CD14-positive monocyte (primary cell): ENCODE measurements around the gene MDH1. TPM values are rescaled to one million over a fixed set of nuclear protein-coding genes. Genes with fewer than 3 reads are reported as not detected.

Experiments
- DNase-seq, 3 donors: peaks; one replicate each; pipeline ENCODE4 v3.0.0-alpha.2; 2011 to 2022
- H2AFZ ChIP-seq: 2 replicates; pipeline ENCODE4 v1.6.0; 2012; ENCODE audit warnings: mild to moderate bottlenecking, low read depth, low read length, inconsistent platforms; ENCODE audit not compliant: insufficient read depth, poor library complexity, severe bottlenecking
- H3K27ac ChIP-seq, 2 donors: 1 replicate in 1 of 2; 2 replicates in 1 of 2; pipeline ENCODE4 v1.5.1; 2012 to 2013; ENCODE audit warnings: low read length in 2 of 2, control low read depth in 1 of 2, inconsistent platforms in 1 of 2, low read depth in 1 of 2, mild to moderate bottlenecking in 1 of 2
- H3K27me3 ChIP-seq, 2 donors: one replicate each; pipeline versions ENCODE4 v1.6.0 to v1.6.1; 2011 to 2013; ENCODE audit warnings: low read length in 2 of 2; ENCODE audit not compliant: control insufficient read depth in 2 of 2, insufficient read depth in 2 of 2
- H3K36me3 ChIP-seq, 2 donors: replicated peaks in 1 of 2; 1 replicate in 1 of 2; 2 replicates in 1 of 2; pipeline versions ENCODE4 v1.5.1 to v1.6.1; 2012 to 2013; ENCODE audit warnings: low read length in 2 of 2, control low read depth in 1 of 2, inconsistent platforms in 1 of 2, mild to moderate bottlenecking in 1 of 2; ENCODE audit not compliant: insufficient read depth in 2 of 2, control insufficient read depth in 1 of 2
- H3K4me1 ChIP-seq, 2 donors: 1 replicate in 1 of 2; 2 replicates in 1 of 2; pipeline versions ENCODE4 v1.5.1 to v1.6.1; 2012 to 2013; ENCODE audit warnings: low read length in 2 of 2, control low read depth in 1 of 2, inconsistent platforms in 1 of 2, mild to moderate bottlenecking in 1 of 2, moderate library complexity in 1 of 2; ENCODE audit not compliant: insufficient read depth in 2 of 2, control insufficient read depth in 1 of 2
- H3K4me2 ChIP-seq: replicated peaks from 2 replicates; pipeline ENCODE3; 2012; ENCODE audit warnings: low read length, moderate library complexity, mild to moderate bottlenecking; ENCODE audit not compliant: poor library complexity, severe bottlenecking; ENCODE audit errors: extremely low read depth
- H3K4me3 ChIP-seq, 3 experiments: fragments of 200-600 bp in 1 of 3; sonication (generic) in 1 of 3; replicated peaks in 1 of 3; 1 replicate in 2 of 3; 2 replicates in 1 of 3; pipeline ENCODE4 v1.5.1; 2011 to 2013; ENCODE audit warnings: low read length in 3 of 3, mild to moderate bottlenecking in 3 of 3, control low read depth in 2 of 3, low read depth in 2 of 3, inconsistent platforms in 1 of 3, moderate library complexity in 1 of 3
- H3K79me2 ChIP-seq: 2 replicates; pipeline ENCODE4 v1.6.0; 2012; ENCODE audit warnings: mild to moderate bottlenecking, control low read depth, inconsistent platforms, low read length, moderate library complexity; ENCODE audit not compliant: insufficient read depth
- H3K9ac ChIP-seq: 2 replicates; pipeline ENCODE4 v1.6.0; 2017; ENCODE audit warnings: low read length, mild to moderate bottlenecking; ENCODE audit not compliant: insufficient read depth, poor library complexity, severe bottlenecking
- H3K9me3 ChIP-seq, 2 donors: replicated peaks in 1 of 2; 1 replicate in 1 of 2; 2 replicates in 1 of 2; pipeline versions ENCODE4 v1.5.1 to v1.6.1; 2012 to 2013; ENCODE audit warnings: low read length in 2 of 2, control low read depth in 1 of 2; ENCODE audit not compliant: control insufficient read depth in 1 of 2, insufficient read depth in 1 of 2
- H4K20me1 ChIP-seq: 2 replicates; pipeline ENCODE4 v1.6.0; 2012; ENCODE audit warnings: mild to moderate bottlenecking, low read length, control low read depth, moderate library complexity; ENCODE audit not compliant: insufficient read depth
- H3K27ac Mint-ChIP-seq, 7 donors: one replicate each; pipeline ENCODE4 v1.8.0; 2020; ENCODE audit warnings: mild to moderate bottlenecking in 7 of 7, mixed read lengths in 7 of 7, moderate library complexity in 6 of 7, inconsistent platforms in 2 of 7
- H3K27me3 Mint-ChIP-seq, 3 donors: one replicate each; pipeline ENCODE4 v1.8.0; 2021 to 2022; ENCODE audit warnings: low read depth in 3 of 3, mild to moderate bottlenecking in 3 of 3, mixed read lengths in 3 of 3, moderate library complexity in 3 of 3, inconsistent platforms in 1 of 3
- H3K36me3 Mint-ChIP-seq, 2 donors: one replicate each; pipeline ENCODE4 v1.8.0; 2020; ENCODE audit warnings: mixed read lengths in 2 of 2, inconsistent platforms in 1 of 2, mild to moderate bottlenecking in 1 of 2
- H3K4me1 Mint-ChIP-seq: one replicate; pipeline ENCODE4 v1.8.0; 2020; ENCODE audit warnings: mild to moderate bottlenecking, mixed read lengths
- H3K4me3 Mint-ChIP-seq, 2 donors: one replicate each; pipeline ENCODE4 v1.8.0; 2020; ENCODE audit warnings: mild to moderate bottlenecking in 2 of 2, mixed read lengths in 2 of 2, moderate library complexity in 1 of 2
- H3K9me3 Mint-ChIP-seq, 7 donors: one replicate each; pipeline ENCODE4 v1.8.0; 2020 to 2022; ENCODE audit warnings: mixed read lengths in 7 of 7, mild to moderate bottlenecking in 6 of 7, moderate library complexity in 6 of 7, inconsistent platforms in 2 of 7
- CTCF ChIP-seq: fragments of 200-600 bp; IDR thresholded peaks from one replicate; pipeline ENCODE4 v1.8.0; 2022; ENCODE audit warnings: antibody characterized with exemption, mild to moderate bottlenecking
- WGBS: methylation state at CpG from one replicate; pipeline ENCODE4 v1.1.5; 2013; ENCODE audit warnings: missing lambda C conversion rate; ENCODE audit not compliant: insufficient coverage; 5-methylcytosine and 5-hydroxymethylcytosine counted together
- intact Hi-C, 2 donors: fragments of 100-400 bp; cut with micrococcal nuclease; formaldehyde crosslinking; loops; one replicate each; pipeline versions ENCODE4 v1.15.0 to v1.15.1; 2023
- polyA plus RNA-seq, 3 donors: library from polyadenylated mRNA; depleted of rRNA in 1 of 3; unstranded in 2 of 3; stranded (reverse) in 1 of 3; fragments of 300-500 nt in 2 of 3; fragments of >200 nt in 1 of 3; fragmentation: Illumina TruSeq in 2 of 3; gene quantifications; 1 replicate in 2 of 3; 2 replicates in 1 of 3; pipeline ENCODE4 v1.2.3, GENCODE V29; 2012 to 2021

MDH1 gene
- polyA plus RNA-seq, 3 donors = 63.2 to 218 (median 197) TPM

- peaks cover 27% of the 10 kb centered on the region for H3K79me2 ChIP-seq
- no peaks in the 10 kb centered on the region for H3K4me1 ChIP-seq
- H3K36me3 ChIP-seq = no peaks in the 10 kb centered on the region
- 90% methylated on average over 3 of the region's 5 CpGs for WGBS
- Mint-ChIP-seq H3K4me1 (peaks cover 7% of the 10 kb centered on the region), H3K36me3 (peaks cover 0 to 3% of the 10 kb centered on the region in 2 donors), H3K27me3 (peaks cover 0 to 2% (median 0%) of the 10 kb centered on the region in 3 donors), H3K9me3 (no peaks in the 10 kb centered on the region), H3K4me3 (no peak overlapping the region), H3K27ac (no peak overlapping the region)
- no peak overlapping the region for H3K9ac ChIP-seq
- no peaks in the 10 kb centered on the region for H3K27me3 ChIP-seq
- no peak overlapping the region for H2AFZ ChIP-seq
- DNase-seq = no peak
- H3K4me3 ChIP-seq = no peak overlapping the region
- TF ChIP-seq CTCF = no peak
- H4K20me1 ChIP-seq = no peaks in the 10 kb centered on the region
- H3K4me2 ChIP-seq = no peak overlapping the region
- no peaks in the 10 kb centered on the region for H3K9me3 ChIP-seq
- intact Hi-C loops = loop anchor here (10.0 kb wide), 2 partner anchors 263 to 877 kb away; partner anchors contain the start of genes EHBP1 (in 1 of the 2) and UGP2 (in 1 of the 2)
- H3K27ac ChIP-seq = no peak overlapping the region
Measured at GRCh38 chr2:63581298-63581961, 7.3 kb upstream of the MDH1 start.

GRCh38 chr2:63582873-63583272 lies 5.9 kb upstream of the MDH1 start:
- intact Hi-C loops = loop anchor here (10.0 kb wide), 2 partner anchors 262 to 878 kb away; partner anchors contain the start of genes EHBP1 (in 1 of the 2) and UGP2 (in 1 of the 2)
- H3K4me3 Mint-ChIP-seq = no peak overlapping the region

More at GRCh38 chr2:63582873-63583272, 5.9 kb upstream of the MDH1 start:
- Histone ChIP-seq H3K4me3 (no peak overlapping the region), H3K27me3 (no peaks in the 10 kb centered on the region), H3K79me2 (peaks cover 42% of the 10 kb centered on the region), H3K9ac (no peak overlapping the region), H4K20me1 (no peaks in the 10 kb centered on the region), H3K4me2 (no peak overlapping the region), H3K4me1 (peaks cover 5 to 10% of the 10 kb centered on the region in 2 donors), H3K36me3 (no peaks in the 10 kb centered on the region), H3K9me3 (no peaks in the 10 kb centered on the region), H2AFZ (no peak overlapping the region), H3K27ac (no peak overlapping the region)
- peaks cover 0 to 2% (median 0%) of the 10 kb centered on the region in 3 donors for H3K27me3 Mint-ChIP-seq
- WGBS = no CpG with 5 or more reads among the region's 1 CpG
- no peaks in the 10 kb centered on the region for H3K9me3 Mint-ChIP-seq
- no peak for DNase-seq
- H3K4me1 Mint-ChIP-seq = peaks cover 19% of the 10 kb centered on the region
- H3K27ac Mint-ChIP-seq = no peak overlapping the region
- H3K36me3 Mint-ChIP-seq = peaks cover 0 to 3% of the 10 kb centered on the region in 2 donors
- TF ChIP-seq CTCF = no peak
